Measurements from ENCODE around the gene RPS6KA2.

The RPS6KA2 gene

DNA sequence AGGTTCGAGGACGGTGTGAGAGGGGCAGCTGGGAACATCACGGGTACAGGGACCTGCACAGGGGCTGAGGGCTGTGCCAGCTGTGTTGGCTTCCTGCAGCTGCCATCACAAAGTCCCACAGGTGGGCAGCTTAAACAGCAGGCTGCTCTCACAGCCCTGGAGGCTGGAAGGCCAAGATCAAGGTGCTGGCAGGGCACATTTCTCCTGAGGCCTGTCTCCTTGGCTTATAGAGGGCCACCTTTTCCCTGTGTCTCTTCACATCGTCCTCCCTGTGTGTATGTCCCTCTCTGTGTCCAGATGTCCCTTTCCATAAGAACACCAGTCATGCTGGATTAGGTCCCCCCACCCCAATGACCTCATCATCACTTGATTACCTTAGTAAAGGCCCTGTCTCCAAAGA is 229.2 kb downstream of the RPS6KA2 start:
- no peak overlapping the region for H3K14ac ChIP-seq (ENCODE audit: low read length)
- no peak overlapping the region for H4K8ac ChIP-seq (ENCODE audit: low read depth, low read length)
- H3K4ac ChIP-seq (ENCODE audit: low read depth, low read length), result no peak overlapping the region
- H3K79me2 ChIP-seq (ENCODE audit: control insufficient read depth, insufficient read depth, low read length, poor library complexity), result no peaks in the 10 kb centered on the region
- no peak overlapping the region for H2AK5ac ChIP-seq (ENCODE audit: low read length)
- no peak overlapping the region for H3K18ac ChIP-seq (ENCODE audit: low read length)
- H3K4me3 ChIP-seq (ENCODE audit: low read depth, low read length), result no peak overlapping the region
- no peak overlapping the region for H2BK5ac ChIP-seq (ENCODE audit: low read depth, low read length, poor library complexity)
- H2BK12ac ChIP-seq (ENCODE audit: low read length), result no peak overlapping the region
- no peaks in the 10 kb centered on the region for H3K36me3 ChIP-seq (ENCODE audit: control insufficient read depth in 1 of 2, insufficient read depth in 2 of 2, low read length in 2 of 2)
- H4K12ac ChIP-seq (ENCODE audit: low read depth, low read length), result no peak overlapping the region
- no peaks in the 10 kb centered on the region for H3K79me1 ChIP-seq (ENCODE audit: low read length)
- H3K27ac ChIP-seq (ENCODE audit: low read depth, low read length), result no peak overlapping the region
- H2AFZ ChIP-seq (ENCODE audit: insufficient read depth, low read length, poor library complexity), result no peak overlapping the region
- H3K27me3 ChIP-seq (ENCODE audit: insufficient read depth, low read length), result peaks cover 8% of the 10 kb centered on the region
- no CpG with 5 or more reads among the region's 4 CpGs for WGBS (ENCODE audit: extremely low coverage, insufficient coverage, insufficient read length)
- H4K91ac ChIP-seq (ENCODE audit: low read depth, low read length), result no peak overlapping the region
- no peak overlapping the region for H3K23ac ChIP-seq (ENCODE audit: low read length)
- no peak for DNase-seq
- peaks cover 2% of the 10 kb centered on the region for H3K9me3 ChIP-seq (ENCODE audit: insufficient read depth, low read depth, low read length)
- no peak overlapping the region for H2BK120ac ChIP-seq (ENCODE audit: insufficient read depth, low read length, poor library complexity)
- H3K4me1 ChIP-seq (ENCODE audit: control insufficient read depth in 1 of 2, insufficient read depth in 2 of 2, low read length in 2 of 2), result peaks cover 4 to 5% of the 10 kb centered on the region in 2 experiments
- H3K9ac ChIP-seq (ENCODE audit: low read length), result no peak overlapping the region
- no peak overlapping the region for H3K4me2 ChIP-seq (ENCODE audit: low read length)

- Histone ChIP-seq H4K91ac (ENCODE audit: low read depth, low read length) (no peak overlapping the region), H4K8ac (ENCODE audit: low read depth, low read length) (no peak overlapping the region), H3K23ac (ENCODE audit: low read length) (no peak overlapping the region), H3K4ac (ENCODE audit: low read depth, low read length) (no peak overlapping the region), H3K27ac (ENCODE audit: low read depth, low read length) (no peak overlapping the region), H3K4me3 (ENCODE audit: low read depth, low read length) (no peak overlapping the region), H2BK12ac (ENCODE audit: low read length) (no peak overlapping the region), H4K12ac (ENCODE audit: low read depth, low read length) (no peak overlapping the region), H3K14ac (ENCODE audit: low read length) (no peak overlapping the region), H2AK5ac (ENCODE audit: low read length) (no peak overlapping the region), H3K9ac (ENCODE audit: low read length) (no peak overlapping the region), H2BK120ac (ENCODE audit: insufficient read depth, low read length, poor library complexity) (no peak overlapping the region), H3K4me2 (ENCODE audit: low read length) (no peak overlapping the region), H3K36me3 (ENCODE audit: control insufficient read depth in 1 of 2, insufficient read depth in 2 of 2, low read length in 2 of 2) (no peaks in the 10 kb centered on the region), H3K79me2 (ENCODE audit: control insufficient read depth, insufficient read depth, low read length, poor library complexity) (no peaks in the 10 kb centered on the region), H3K27me3 (ENCODE audit: insufficient read depth, low read length) (peaks cover 8% of the 10 kb centered on the region), H2AFZ (ENCODE audit: insufficient read depth, low read length, poor library complexity) (no peak overlapping the region), H2BK5ac (ENCODE audit: low read depth, low read length, poor library complexity) (no peak overlapping the region), H3K9me3 (ENCODE audit: insufficient read depth, low read depth, low read length) (peaks cover 2% of the 10 kb centered on the region), H3K4me1 (ENCODE audit: control insufficient read depth in 1 of 2, insufficient read depth in 2 of 2, low read length in 2 of 2) (peaks cover 4 to 5% of the 10 kb centered on the region in 2 experiments), H3K79me1 (ENCODE audit: low read length) (no peaks in the 10 kb centered on the region), H3K18ac (ENCODE audit: low read length) (no peak overlapping the region)
- DNase-seq, result peak; percentile 93 to 95
- WGBS (ENCODE audit: extremely low coverage, insufficient coverage, insufficient read length), result no CpG with 5 or more reads among the region's 6 CpGs
These were observed 231.3 kb downstream of the RPS6KA2 start for GRCh38 chr6:166395778-166396177.

GRCh38 chr6:166395351-166395750 is 231.7 kb downstream of the RPS6KA2 start:
- no peak overlapping the region for H4K8ac ChIP-seq (ENCODE audit: low read depth, low read length)
- peaks cover 8% of the 10 kb centered on the region for H3K27me3 ChIP-seq (ENCODE audit: insufficient read depth, low read length)
- no peaks in the 10 kb centered on the region for H3K36me3 ChIP-seq (ENCODE audit: control insufficient read depth in 1 of 2, insufficient read depth in 2 of 2, low read length in 2 of 2)
- no peaks in the 10 kb centered on the region for H3K79me1 ChIP-seq (ENCODE audit: low read length)
- DNase-seq, result no peak
- H3K14ac ChIP-seq (ENCODE audit: low read length), result no peak overlapping the region
- no peak overlapping the region for H2AFZ ChIP-seq (ENCODE audit: insufficient read depth, low read length, poor library complexity)
- H3K4me3 ChIP-seq (ENCODE audit: low read depth, low read length), result no peak overlapping the region
- no CpG with 5 or more reads among the region's 6 CpGs for WGBS (ENCODE audit: extremely low coverage, insufficient coverage, insufficient read length)
- H3K9me3 ChIP-seq (ENCODE audit: insufficient read depth, low read depth, low read length), result peaks cover 2% of the 10 kb centered on the region
- no peak overlapping the region for H3K9ac ChIP-seq (ENCODE audit: low read length)
- H2AK5ac ChIP-seq (ENCODE audit: low read length), result no peak overlapping the region
- H2BK5ac ChIP-seq (ENCODE audit: low read depth, low read length, poor library complexity), result no peak overlapping the region
- H3K18ac ChIP-seq (ENCODE audit: low read length), result no peak overlapping the region
- H2BK12ac ChIP-seq (ENCODE audit: low read length), result no peak overlapping the region
- no peak overlapping the region for H4K91ac ChIP-seq (ENCODE audit: low read depth, low read length)
- no peak overlapping the region for H4K12ac ChIP-seq (ENCODE audit: low read depth, low read length)
- H3K4me1 ChIP-seq (ENCODE audit: control insufficient read depth in 1 of 2, insufficient read depth in 2 of 2, low read length in 2 of 2), result peaks cover 4 to 5% of the 10 kb centered on the region in 2 experiments
- no peak overlapping the region for H3K4me2 ChIP-seq (ENCODE audit: low read length)
- H3K23ac ChIP-seq (ENCODE audit: low read length), result no peak overlapping the region
- H3K4ac ChIP-seq (ENCODE audit: low read depth, low read length), result no peak overlapping the region
- no peak overlapping the region for H3K27ac ChIP-seq (ENCODE audit: low read depth, low read length)
- no peaks in the 10 kb centered on the region for H3K79me2 ChIP-seq (ENCODE audit: control insufficient read depth, insufficient read depth, low read length, poor library complexity)
- no peak overlapping the region for H2BK120ac ChIP-seq (ENCODE audit: insufficient read depth, low read length, poor library complexity)

GRCh38 chr6:166394036-166394892 is 232.8 kb downstream of the RPS6KA2 start:
- H3K4me2 ChIP-seq (ENCODE audit: low read length), result no peak overlapping the region
- no peak overlapping the region for H4K12ac ChIP-seq (ENCODE audit: low read depth, low read length)
- peaks cover 4 to 5% of the 10 kb centered on the region in 2 experiments for H3K4me1 ChIP-seq (ENCODE audit: control insufficient read depth in 1 of 2, insufficient read depth in 2 of 2, low read length in 2 of 2)
- no peaks in the 10 kb centered on the region for H3K79me2 ChIP-seq (ENCODE audit: control insufficient read depth, insufficient read depth, low read length, poor library complexity)
- no peak overlapping the region for H3K4ac ChIP-seq (ENCODE audit: low read depth, low read length)
- no peak overlapping the region for H2AFZ ChIP-seq (ENCODE audit: insufficient read depth, low read length, poor library complexity)
- H2BK12ac ChIP-seq (ENCODE audit: low read length), result no peak overlapping the region
- H4K8ac ChIP-seq (ENCODE audit: low read depth, low read length), result no peak overlapping the region
- no peak overlapping the region for H2BK5ac ChIP-seq (ENCODE audit: low read depth, low read length, poor library complexity)
- H3K27ac ChIP-seq (ENCODE audit: low read depth, low read length), result no peak overlapping the region
- no peaks in the 10 kb centered on the region for H3K36me3 ChIP-seq (ENCODE audit: control insufficient read depth in 1 of 2, insufficient read depth in 2 of 2, low read length in 2 of 2)
- no peak overlapping the region for H3K23ac ChIP-seq (ENCODE audit: low read length)
- H3K79me1 ChIP-seq (ENCODE audit: low read length), result no peaks in the 10 kb centered on the region
- no peak overlapping the region for H3K18ac ChIP-seq (ENCODE audit: low read length)
- peaks cover 8% of the 10 kb centered on the region for H3K27me3 ChIP-seq (ENCODE audit: insufficient read depth, low read length)
- no peak overlapping the region for H4K91ac ChIP-seq (ENCODE audit: low read depth, low read length)
- no peak overlapping the region for H2AK5ac ChIP-seq (ENCODE audit: low read length)
- peaks cover 2% of the 10 kb centered on the region for H3K9me3 ChIP-seq (ENCODE audit: insufficient read depth, low read depth, low read length)
- DNase-seq, result no peak
- no peak overlapping the region for H2BK120ac ChIP-seq (ENCODE audit: insufficient read depth, low read length, poor library complexity)
- H3K4me3 ChIP-seq (ENCODE audit: low read depth, low read length), result no peak overlapping the region
- H3K14ac ChIP-seq (ENCODE audit: low read length), result no peak overlapping the region
- H3K9ac ChIP-seq (ENCODE audit: low read length), result no peak overlapping the region
- no CpG with 5 or more reads among the region's 10 CpGs for WGBS (ENCODE audit: extremely low coverage, insufficient coverage, insufficient read length)
